Heart left ventricle (tissue), 16 donors: ENCODE results near the gene CREG1. TPM values are rescaled to one million over a fixed set of nuclear protein-coding genes. Genes with fewer than 3 reads are reported as not detected.

Experiments
- ATAC-seq, 4 donors: fragments of 200-7000 bp; cut with Tn5 transposase; one replicate each; pipeline ENCODE4 v1.9.1; 2020 to 2022; ENCODE audit warnings: moderate library complexity in 4 of 4, mild to moderate bottlenecking in 3 of 4, moderate number of reproducible peaks in 1 of 4
- DNase-seq, 5 donors: peaks; one replicate each; pipeline ENCODE4 v3.0.0-alpha.2; 2020
- H3K27ac ChIP-seq, 12 donors: fragments of 200-600 bp; sonication (generic) in 4 of 12; one replicate each; pipeline versions ENCODE4 v1.5.0 to v1.8.0; 2016 to 2022; ENCODE audit warnings: mild to moderate bottlenecking in 2 of 12
- H3K27me3 ChIP-seq, 9 donors: fragments of 200-600 bp; sonication (generic) in 2 of 9; one replicate each; pipeline versions ENCODE4 v1.5.1 to v1.8.0; 2016 to 2022; ENCODE audit warnings: mild to moderate bottlenecking in 3 of 9
- H3K36me3 ChIP-seq, 9 donors: fragments of 200-600 bp; sonication (generic) in 2 of 9; one replicate each; pipeline versions ENCODE4 v1.5.0 to v1.8.0; 2018 to 2022; ENCODE audit warnings: mild to moderate bottlenecking in 2 of 9
- H3K4me1 ChIP-seq, 12 donors: fragments of 200-600 bp; sonication (generic) in 4 of 12; one replicate each; pipeline versions ENCODE4 v1.5.0 to v1.8.0; 2016 to 2022; ENCODE audit warnings: mild to moderate bottlenecking in 3 of 12
- H3K4me3 ChIP-seq, 12 donors: fragments of 200-600 bp; sonication (generic) in 4 of 12; one replicate each; pipeline versions ENCODE4 v1.5.0 to v1.8.0; 2017 to 2022; ENCODE audit warnings: mild to moderate bottlenecking in 9 of 12, moderate library complexity in 4 of 12
- H3K9me3 ChIP-seq, 12 donors: fragments of 200-600 bp; sonication (generic) in 4 of 12; one replicate each; pipeline versions ENCODE4 v1.5.0 to v1.8.0; 2016 to 2022; ENCODE audit warnings: mild to moderate bottlenecking in 1 of 12
- CTCF ChIP-seq, 12 donors: fragments of 200-600 bp; sonication (generic) in 4 of 12; IDR thresholded peaks; one replicate each; pipeline versions ENCODE4 v1.5.0 to v1.8.0; 2018 to 2022; ENCODE audit warnings: antibody characterized with exemption in 12 of 12, mild to moderate bottlenecking in 5 of 12
- POLR2A ChIP-seq, 2 donors: fragments of 450-650 bp; IDR thresholded peaks; one replicate each; pipeline ENCODE4 v1.6.1; 2017; ENCODE audit warnings: antibody characterized with exemption in 2 of 2, mild to moderate bottlenecking in 2 of 2, moderate library complexity in 2 of 2
- WGBS, 4 donors: extraction: QIAGEN DNeasy Blood & Tissue Kit in 2 of 4; methylation state at CpG; one replicate each; pipeline versions ENCODE4 v1.1.5 to v1.1.7; 2013 to 2018; 5-methylcytosine and 5-hydroxymethylcytosine counted together
- intact Hi-C, 10 donors: fragments of 100-400 bp; cut with DNase I; formaldehyde crosslinking; loops; one replicate each; pipeline versions ENCODE4 v1.11.1 to v1.14.2; 2022
- polyA plus RNA-seq, 2 donors: library from polyadenylated mRNA; stranded (reverse); fragments of 200-250 nt; gene quantifications; one replicate each; pipeline ENCODE4 v1.2.3, GENCODE V29; 2013
- total RNA-seq, 9 donors: library from RNA; depleted of rRNA in 2 of 9; stranded (reverse); fragments of >200 nt in 2 of 9; fragmentation: NEBNext Ultra II Directional in 3 of 9; extraction: Animal tissue kit (Norgen Biotek cat#: 25700) in 3 of 9; gene quantifications; one replicate each; pipeline versions ENCODE4 v1.1.0 to v1.2.4, GENCODE V29; 2016 to 2023
- donor health status: ischemic (EF 13 %, LVEDD 7.1; RV severe dilation, severe dysfunction).
- donor health status: healthy with polysubstance abuse.
- donor health status: DM: no; HTN: yes; CAD: no.
- donor health status: DM: no; HTN: no; CAD: no.
- donor health status: ischemic (EF 25% LVEDD 6.9; RV normal size, moderate dysfunction).
- donor health status: ischemic (EF 25% LVEDD 5.7; RV mildly dilated, moderate dysfunction).
- donor health status: healthy.
- donor health status: DM: yes; HTN: yes; CAD: no.
- donor health status: ischemic (EF 35%, LVEDD 5.7; RV mildly dilated, moderate dysfunction).
- donor health status: nonischemic (EF 11% LVEDD 7.7; RV severe dilation, severe dysfunction).
- donor health status: DM: yes; HTN: yes; CAD: no.
- donor health status: PGD.
- donor health status: ischemic (EF 29% LVEDD 5.4; RV normal size, mild dysfunction).
- donor health status: nonischemic (EF 23%, LVEDD 6.1; RV moderate dilation, normal function).

The CREG1 gene
- total and polyA plus RNA-seq, 11 donors, result 31.3 to 176 (median 85.5) TPM

GRCh38 chr1:167599957-167600581 lies 46.5 kb upstream of the CREG1 start:
- no peaks in the 10 kb centered on the region for H3K9me3 ChIP-seq
- intact Hi-C loops, result loop anchor here (1.0 to 10.0 kb wide), 7 partner anchors 29 to 205 kb away; partner anchors contain the start of gene RCSD1 (in 1 of the 10)
- H3K4me3 ChIP-seq, result peak overlapping the region in 1 of 12 donors; percentile 23
- H3K4me1 ChIP-seq, result peaks cover 15 to 41% (median 31%) of the 10 kb centered on the region in 12 donors
- TF ChIP-seq CTCF (IDR thresholded peaks at IDR 0.05) (peak; percentile 44 to 85 (median 72)), POLR2A (IDR thresholded peaks at IDR 0.05) (no peak)
- DNase-seq, result peak in 4 of 5 donors; percentile 41 to 57 (median 52)
- peak; percentile 83 to 86 (median 86) for ATAC-seq
- no peaks in the 10 kb centered on the region for H3K36me3 ChIP-seq
- no peaks in the 10 kb centered on the region for H3K27me3 ChIP-seq
- peak overlapping the region in 6 of 12 donors; percentile 12 to 80 (median 52) for H3K27ac ChIP-seq
- 6 to 11% (median 9%) methylated on average over 5 of the region's 5 CpGs for WGBS, 4 donors

- no peak for DNase-seq
- H3K27me3 ChIP-seq, result no peaks in the 10 kb centered on the region
- no peaks in the 10 kb centered on the region for H3K36me3 ChIP-seq
- ATAC-seq, result no peak
- peaks cover 0 to 3% (median 1%) of the 10 kb centered on the region in 12 donors for H3K4me1 ChIP-seq
- intact Hi-C loops, result loop anchor here in 2 of 10 donors (5.0 to 10.0 kb wide), 2 partner anchors 97 to 210 kb away; no protein-coding TSS in a partner anchor
- WGBS, 4 donors, result 80 to 85% (median 82%) methylated on average over 6 of the region's 6 CpGs
- H3K27ac ChIP-seq, result no peak overlapping the region
- no peaks in the 10 kb centered on the region for H3K9me3 ChIP-seq
- TF ChIP-seq POLR2A (IDR thresholded peaks at IDR 0.05) (no peak), CTCF (IDR thresholded peaks at IDR 0.05) (no peak)
- no peak overlapping the region for H3K4me3 ChIP-seq
Observed at GRCh38 chr1:167594822-167595221, 41.3 kb upstream of the CREG1 start.

- ATAC-seq (no peak), DNase-seq (no peak)
- H3K36me3 ChIP-seq, result no peaks in the 10 kb centered on the region
- intact Hi-C loops, result loop anchor here in 2 of 10 donors (5.0 to 10.0 kb wide), 2 partner anchors 98 to 211 kb away; no protein-coding TSS in a partner anchor
- TF ChIP-seq POLR2A (IDR thresholded peaks at IDR 0.05) (no peak), CTCF (IDR thresholded peaks at IDR 0.05) (no peak)
- no peak overlapping the region for H3K27ac ChIP-seq
- H3K4me1 ChIP-seq, result peaks cover 0 to under 1% (median 0%) of the 10 kb centered on the region in 12 donors
- no peak overlapping the region for H3K4me3 ChIP-seq
- no peaks in the 10 kb centered on the region for H3K9me3 ChIP-seq
- WGBS, 4 donors, result 67 to 73% (median 70%) methylated on average over 5 of the region's 5 CpGs
- H3K27me3 ChIP-seq, result no peaks in the 10 kb centered on the region
Observed at GRCh38 chr1:167593860-167594259, 40.3 kb upstream of the CREG1 start.

GRCh38 chr1:167592475-167592874 lies 38.9 kb upstream of the CREG1 start:
- intact Hi-C loops, result loop anchor here in 2 of 10 donors (5.0 to 10.0 kb wide), 2 partner anchors 100 to 212 kb away; no protein-coding TSS in a partner anchor
- Histone ChIP-seq H3K36me3 (no peaks in the 10 kb centered on the region), H3K27ac (no peak overlapping the region), H3K9me3 (no peaks in the 10 kb centered on the region), H3K27me3 (no peaks in the 10 kb centered on the region), H3K4me1 (peaks cover 0 to 12% (median 0%) of the 10 kb centered on the region in 12 donors), H3K4me3 (no peak overlapping the region)
- no peak for DNase-seq
- no peak for TF ChIP-seq CTCF (IDR thresholded peaks at IDR 0.05)
- TF ChIP-seq POLR2A (IDR thresholded peaks at IDR 0.05), result no peak
- no peak for ATAC-seq
